Endothelial cell of umbilical vein (primary cell): Measurements from ENCODE around the gene THSD7B. TPM values are rescaled to one million over a fixed set of nuclear protein-coding genes. Genes with fewer than 3 reads are reported as not detected.

Source experiments
- BruUV-seq: library from RNA; stranded (reverse); fragments of 400-500 nt; replicated peaks from 2 replicates; lab custom pipeline; 2021; lab: Mats Ljungman, UMichigan
- CTCF ChIA-PET: fragments of 300-600, 350-600 bp; sonication (Branson Sonifier 250); formaldehyde crosslinking; loops from one replicate; lab custom pipeline; 2021; ENCODE audit warnings: antibody characterized with exemption, inconsistent platforms; lab: Charles Lee
- POLR2A ChIA-PET: fragments of 300-600, 350-600 bp; sonication (Branson Sonifier 250); formaldehyde crosslinking; loops from one replicate; lab custom pipeline; 2021; ENCODE audit warnings: antibody characterized with exemption, inconsistent platforms; lab: Charles Lee
- DNase-seq: peaks from one replicate; pipeline ENCODE4 v3.0.0-alpha.2; 2011; ENCODE audit warnings: low read depth, low spot score
- FAIRE-seq: peaks from 2 replicates; lab custom pipeline; 2011; peaks lifted over from hg19 to GRCh38; lab: Jason Lieb, UNC
- H2AFZ ChIP-seq: 2 replicates; pipeline ENCODE4 v1.6.0; 2012; ENCODE audit warnings: low read depth, low read length, control low read depth, inconsistent platforms
- H3K27ac ChIP-seq: 2 replicates; pipeline ENCODE4 v1.5.1; 2011; ENCODE audit warnings: low read depth, mild to moderate bottlenecking, control low read depth, low read length, moderate library complexity; ENCODE audit not compliant: insufficient read depth
- H3K27me3 ChIP-seq, 2 experiments: 2 replicates each; pipeline versions ENCODE4 v1.6.0 to v1.6.1; 2011; ENCODE audit warnings: low read length in 2 of 2, mixed read lengths in 1 of 2; ENCODE audit not compliant: control insufficient read depth in 2 of 2, insufficient read depth in 2 of 2
- H3K36me3 ChIP-seq, 2 experiments: 2 replicates in 1 of 2; 3 replicates in 1 of 2; pipeline ENCODE4 v1.5.1; 2011; ENCODE audit warnings: low read length in 2 of 2, mild to moderate bottlenecking in 1 of 2, moderate library complexity in 1 of 2; ENCODE audit not compliant: control insufficient read depth in 2 of 2, insufficient read depth in 2 of 2; ENCODE audit errors: extremely low read depth in 1 of 2
- H3K4me1 ChIP-seq: 3 replicates; pipeline ENCODE4 v1.5.1; 2011; ENCODE audit warnings: mild to moderate bottlenecking, low read length; ENCODE audit not compliant: control insufficient read depth, insufficient read depth; ENCODE audit errors: extremely low read depth
- H3K4me2 ChIP-seq: 2 replicates; pipeline ENCODE4 v1.6.1; 2011; ENCODE audit warnings: low read length, control low read depth, mixed read lengths; ENCODE audit not compliant: insufficient read depth
- H3K4me3 ChIP-seq, 3 experiments: fragments of 200-600 bp in 1 of 3; sonication (generic), shearing (Covaris generic) in 1 of 3; replicated peaks in 1 of 3; 2 replicates each; pipeline ENCODE4 v1.5.1; 2011 to 2016; ENCODE audit warnings: control low read depth in 3 of 3, low read length in 3 of 3, mild to moderate bottlenecking in 2 of 3, inconsistent platforms in 1 of 3, low read depth in 1 of 3, moderate library complexity in 1 of 3; ENCODE audit not compliant: insufficient read depth in 1 of 3
- H3K79me2 ChIP-seq: 2 replicates; pipeline ENCODE4 v1.6.0; 2012; ENCODE audit warnings: low read length, inconsistent platforms; ENCODE audit not compliant: control insufficient read depth, insufficient read depth
- H3K9ac ChIP-seq: replicated peaks from 2 replicates; pipeline ENCODE3; 2011; ENCODE audit warnings: low read length, control low read depth; ENCODE audit not compliant: insufficient read depth; ENCODE audit errors: extremely low read depth
- H3K9me1 ChIP-seq: replicated peaks from 3 replicates; pipeline ENCODE4 v1.6.0; 2011; ENCODE audit warnings: mild to moderate bottlenecking, low read length; ENCODE audit not compliant: control insufficient read depth, insufficient read depth; ENCODE audit errors: extremely low read depth
- H3K9me3 ChIP-seq: replicated peaks from 2 replicates; pipeline ENCODE4 v1.5.1; 2012; ENCODE audit warnings: low read length, inconsistent platforms; ENCODE audit not compliant: control insufficient read depth, insufficient read depth
- H4K20me1 ChIP-seq: replicated peaks from 2 replicates; pipeline ENCODE3; 2011; ENCODE audit warnings: mild to moderate bottlenecking, low read length; ENCODE audit not compliant: control insufficient read depth, insufficient read depth; ENCODE audit errors: extremely low read depth
- CTCF ChIP-seq, 2 donors: IDR thresholded peaks; 1 replicate in 1 of 2; 2 replicates in 1 of 2; pipeline ENCODE4 v1.5.1; 2011; ENCODE audit warnings: low read length in 2 of 2, mild to moderate bottlenecking in 2 of 2, moderate library complexity in 2 of 2, control low read depth in 1 of 2, inconsistent platforms in 1 of 2, low read depth in 1 of 2; ENCODE audit not compliant: insufficient read depth in 1 of 2; ENCODE audit errors: extremely low read depth in 1 of 2
- EZH2 ChIP-seq: IDR thresholded peaks from 2 replicates; pipeline ENCODE4 v1.6.1; 2012; ENCODE audit warnings: borderline replicate concordance, low read depth, mild to moderate bottlenecking, moderate library complexity, low read length, inconsistent platforms; ENCODE audit not compliant: severe bottlenecking
- FOS ChIP-seq: IDR thresholded peaks from 2 replicates; pipeline ENCODE4 v1.6.1; 2011; ENCODE audit warnings: mild to moderate bottlenecking, low read length, moderate library complexity, borderline replicate concordance; ENCODE audit not compliant: insufficient read depth
- GATA2 ChIP-seq: IDR thresholded peaks from 2 replicates; pipeline ENCODE4 v1.7.0; 2011; ENCODE audit warnings: low read depth, mild to moderate bottlenecking, moderate library complexity, mixed read lengths, low read length; ENCODE audit not compliant: insufficient read length, insufficient read depth
- JUN ChIP-seq: IDR thresholded peaks from 2 replicates; pipeline ENCODE4 v1.6.1; 2011; ENCODE audit warnings: borderline replicate concordance, low read depth; ENCODE audit not compliant: insufficient read length, insufficient read depth
- MYC ChIP-seq: IDR thresholded peaks from one replicate; pipeline ENCODE4 v1.6.1; 2011; ENCODE audit warnings: mild to moderate bottlenecking, low read depth, low read length
- POLR2A ChIP-seq: IDR thresholded peaks from 2 replicates; pipeline ENCODE4 v1.6.1; 2012; ENCODE audit warnings: low read depth, mild to moderate bottlenecking, control low read depth, low read length
- POLR2AphosphoS5 ChIP-seq: IDR thresholded peaks from 2 replicates; pipeline ENCODE4 v1.6.1; 2012; ENCODE audit warnings: low read depth, mild to moderate bottlenecking, control low read depth, low read length, moderate library complexity; ENCODE audit not compliant: insufficient read depth
- dilution Hi-C: fragments of 300-500 bp; cut with MboI; formaldehyde crosslinking; loops from one replicate; pipeline ENCODE4 v1.15.0; 2019; ENCODE audit warnings: low sequenced_read_pairs; ENCODE audit not compliant: extremely low pct_ligation_motif_present
- intact Hi-C: fragments of 100-400 bp; cut with micrococcal nuclease; formaldehyde crosslinking; loops from one replicate; pipeline ENCODE4 v1.10.0; 2022
- polyA plus RNA-seq, 4 experiments: library from polyadenylated mRNA; depleted of rRNA in 3 of 4; stranded (reverse) in 3 of 4; unstranded in 1 of 4; fragments of >200 nt; gene quantifications; 2 replicates each; pipeline versions ENCODE4 v1.2.1 to v1.2.3, GENCODE V29; 2011 to 2012; ENCODE audit warnings: missing spikeins in 1 of 4
- total RNA-seq: library from RNA; stranded (reverse); gene quantifications from 2 replicates; pipeline ENCODE4 v1.2.3, GENCODE V29; 2021
- TF ChIP-seq, protein P1 (sequence below): IDR thresholded peaks from 2 replicates; pipeline ENCODE4 v1.6.1; 2011; ENCODE audit not compliant: insufficient read depth, insufficient read length

The THSD7B gene
- total and polyA plus RNA-seq, 2 donors (not counting 3 experiments of a cell fraction or from before 2014, with no cell fraction given), result 0.04 TPM; not detected in 1

- Histone ChIP-seq H3K4me3 (no peak overlapping the region), H3K9ac (no peak overlapping the region), H3K4me2 (no peak overlapping the region), H3K36me3 (no peaks in the 10 kb centered on the region), H3K9me3 (peaks cover 2% of the 10 kb centered on the region), H3K4me1 (no peaks in the 10 kb centered on the region), H3K9me1 (no peaks in the 10 kb centered on the region), H4K20me1 (no peaks in the 10 kb centered on the region), H3K27me3 (no peaks in the 10 kb centered on the region), H2AFZ (no peak overlapping the region), H3K27ac (no peak overlapping the region), H3K79me2 (no peaks in the 10 kb centered on the region)
- FAIRE-seq, result no peak
- DNase-seq, result no peak
- BruUV-seq, result no TSS peak
- TF ChIP-seq POLR2A, result no peak
- TF ChIP-seq, protein P1, sequence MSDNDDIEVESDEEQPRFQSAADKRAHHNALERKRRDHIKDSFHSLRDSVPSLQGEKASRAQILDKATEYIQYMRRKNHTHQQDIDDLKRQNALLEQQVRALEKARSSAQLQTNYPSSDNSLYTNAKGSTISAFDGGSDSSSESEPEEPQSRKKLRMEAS, result no peak
- intact Hi-C loops (no loop called here), dilution Hi-C loops (no loop called here)
- CTCF ChIA-PET, result no interaction called here
- POLR2A ChIA-PET, result no interaction called here
Measured at GRCh38 chr2:137659616-137660015, 894.3 kb downstream of the THSD7B start.

- Histone ChIP-seq H2AFZ (no peak overlapping the region), H4K20me1 (no peaks in the 10 kb centered on the region), H3K4me1 (no peaks in the 10 kb centered on the region), H3K27ac (no peak overlapping the region), H3K9me1 (no peaks in the 10 kb centered on the region), H3K79me2 (no peaks in the 10 kb centered on the region), H3K4me2 (no peak overlapping the region), H3K27me3 (no peaks in the 10 kb centered on the region), H3K4me3 (no peak overlapping the region), H3K36me3 (no peaks in the 10 kb centered on the region), H3K9me3 (no peaks in the 10 kb centered on the region), H3K9ac (no peak overlapping the region)
- BruUV-seq, result no TSS peak
- intact Hi-C loops, result no loop called here
- TF ChIP-seq POLR2AphosphoS5, result no peak
- no peak for TF ChIP-seq FOS
- no peak for TF ChIP-seq CTCF (IDR thresholded peaks at IDR 0.05; ENCODE audit: extremely low read depth in 1 of 2, insufficient read depth in 1 of 2, low read depth in 1 of 2, low read length in 2 of 2)
- no peak for TF ChIP-seq JUN
- no peak for TF ChIP-seq POLR2A
- no peak for TF ChIP-seq MYC
- no peak for TF ChIP-seq GATA2
- TF ChIP-seq, protein P1, result no peak
- TF ChIP-seq EZH2, result no peak
- ChIA-PET CTCF (no interaction called here), POLR2A (no interaction called here)
- FAIRE-seq (no peak), DNase-seq (no peak)
- dilution Hi-C loops, result no loop called here
Measured at GRCh38 chr2:137670111-137670510, 904.8 kb downstream of the THSD7B start.
